GM21737 (cell line): ENCODE data around the gene RUBCNL.

Experiments used
- ATAC-seq: cut with Tn5 transposase; IDR thresholded peaks from one replicate; pipeline ENCODE4 v1.9.1; 2021; ENCODE audit warnings: mild to moderate bottlenecking, moderate library complexity; ENCODE audit not compliant: unreplicated experiment

The RUBCNL gene

DNA sequence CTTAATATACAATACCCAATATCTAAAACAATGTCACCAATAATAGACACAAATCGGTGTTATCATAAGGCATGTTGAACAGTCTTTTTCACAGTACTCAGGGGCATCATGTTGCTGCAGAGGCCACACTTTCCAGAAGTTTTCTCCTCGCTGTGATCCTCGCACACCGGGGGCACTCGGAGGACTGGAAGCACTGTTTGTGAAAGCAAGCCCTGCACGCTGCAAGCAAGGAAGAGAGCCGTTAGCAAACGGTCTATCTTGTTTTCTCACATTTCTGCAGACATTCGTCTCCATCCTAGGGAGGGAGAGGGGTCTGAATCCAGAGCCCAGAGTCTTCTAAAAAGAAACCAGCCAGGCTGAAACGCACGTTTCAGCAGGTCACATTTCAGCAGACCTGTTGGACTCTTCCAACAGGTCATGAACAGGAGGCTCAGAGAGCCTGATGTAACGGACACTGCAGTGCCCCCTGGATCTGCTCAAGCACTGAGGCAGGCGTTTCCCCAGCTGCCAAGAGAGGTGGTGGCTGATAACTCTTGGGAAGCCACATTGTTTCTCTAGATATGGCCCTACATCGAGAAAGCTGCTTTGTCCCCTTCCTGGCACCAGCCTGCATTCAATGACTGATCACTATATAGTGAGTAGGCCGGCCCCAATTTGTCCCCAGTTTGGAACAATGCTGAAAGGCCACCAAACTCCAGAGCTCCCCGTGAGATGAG, 43.6 kb downstream of the RUBCNL start:
- no peak for ATAC-seq

DNA sequence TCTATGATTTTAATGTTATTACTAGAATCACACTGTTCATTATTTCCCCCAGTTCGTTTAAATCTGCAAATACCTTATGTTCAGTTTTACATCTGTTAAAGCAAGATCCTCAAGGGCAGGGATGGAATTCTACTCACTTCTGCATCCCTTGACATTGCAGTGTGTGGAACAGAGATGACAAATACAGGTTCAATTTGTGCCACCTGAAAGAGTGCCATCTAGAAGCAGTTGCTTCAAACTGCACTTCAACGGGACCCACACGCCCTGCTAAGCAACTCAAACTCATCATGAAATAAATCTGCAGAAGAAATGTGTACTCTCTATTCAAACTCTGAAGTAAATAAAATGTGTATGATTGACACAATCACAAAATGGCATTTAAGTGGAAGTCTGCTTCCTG, 44.5 kb downstream of the RUBCNL start:
- no peak for ATAC-seq

DNA sequence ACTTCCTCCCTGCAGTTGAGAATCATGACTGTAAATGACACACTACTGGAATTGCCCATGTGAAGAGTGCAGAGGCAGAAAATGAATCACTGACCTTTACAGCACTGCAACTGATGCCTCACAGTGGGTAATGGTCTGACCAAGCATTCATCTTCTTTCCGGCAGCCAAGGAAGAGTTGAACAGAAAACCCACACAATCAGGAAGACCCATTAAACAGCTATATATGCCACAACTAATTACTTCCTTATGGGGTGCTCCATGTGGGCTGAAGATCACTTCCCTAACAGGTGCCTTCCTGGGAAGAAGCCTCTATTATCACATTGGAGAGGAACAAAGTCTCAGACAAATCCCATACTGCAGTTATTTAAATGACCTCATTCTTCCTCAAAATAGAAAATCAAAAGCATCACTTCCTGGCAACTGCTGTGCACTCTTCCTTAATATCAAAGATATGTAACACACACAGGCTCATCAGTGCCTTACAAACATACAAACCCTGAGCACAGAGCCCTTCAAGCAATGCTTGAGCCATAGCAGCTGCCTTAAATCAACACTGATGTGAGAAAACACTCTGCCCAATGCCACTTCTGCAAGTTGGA, 45.8 kb downstream of the RUBCNL start:
- peak; percentile 65 for ATAC-seq

DNA sequence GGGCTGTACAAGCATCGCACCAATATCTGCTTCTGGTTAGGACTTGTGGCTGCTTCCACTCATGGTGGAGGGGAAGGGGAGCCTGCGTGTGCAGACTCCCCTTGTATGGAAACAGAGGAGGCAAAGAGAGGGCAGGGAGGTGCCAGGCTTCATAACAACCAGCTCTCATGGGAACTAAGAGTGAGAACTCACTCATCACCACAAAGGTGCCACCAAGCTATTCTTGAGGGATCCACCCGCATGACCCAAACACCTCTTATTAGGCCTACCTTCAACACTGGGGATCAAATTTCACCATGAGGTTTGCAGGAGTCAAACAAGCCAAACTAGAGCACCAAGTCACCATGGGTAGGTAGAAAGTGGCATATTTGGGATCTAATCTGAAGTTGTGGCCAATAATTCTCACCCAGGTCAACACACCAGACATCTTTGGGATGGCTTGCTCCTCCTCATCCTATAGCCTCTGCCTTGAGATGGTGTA, 46.4 kb downstream of the RUBCNL start:
- ATAC-seq = no peak

DNA sequence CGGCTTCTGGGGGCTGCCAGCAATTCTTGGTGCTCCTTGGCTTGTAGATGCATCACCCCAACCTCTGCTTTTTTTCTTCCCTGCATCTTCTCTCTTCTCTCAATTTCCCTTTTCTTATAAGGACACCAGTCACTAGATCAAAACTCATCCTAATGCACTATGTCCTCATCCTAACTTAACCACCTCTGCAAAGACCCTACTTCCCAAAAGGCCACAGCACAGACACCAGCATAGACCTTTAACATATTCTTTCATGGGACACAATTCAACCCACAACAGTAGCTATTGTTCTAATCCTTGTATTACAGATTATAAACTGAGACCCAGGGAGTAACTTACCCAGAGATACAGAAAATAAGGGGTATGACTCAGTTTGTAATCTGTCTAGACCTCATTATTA, 47.0 kb downstream of the RUBCNL start:
- ATAC-seq = no peak

DNA sequence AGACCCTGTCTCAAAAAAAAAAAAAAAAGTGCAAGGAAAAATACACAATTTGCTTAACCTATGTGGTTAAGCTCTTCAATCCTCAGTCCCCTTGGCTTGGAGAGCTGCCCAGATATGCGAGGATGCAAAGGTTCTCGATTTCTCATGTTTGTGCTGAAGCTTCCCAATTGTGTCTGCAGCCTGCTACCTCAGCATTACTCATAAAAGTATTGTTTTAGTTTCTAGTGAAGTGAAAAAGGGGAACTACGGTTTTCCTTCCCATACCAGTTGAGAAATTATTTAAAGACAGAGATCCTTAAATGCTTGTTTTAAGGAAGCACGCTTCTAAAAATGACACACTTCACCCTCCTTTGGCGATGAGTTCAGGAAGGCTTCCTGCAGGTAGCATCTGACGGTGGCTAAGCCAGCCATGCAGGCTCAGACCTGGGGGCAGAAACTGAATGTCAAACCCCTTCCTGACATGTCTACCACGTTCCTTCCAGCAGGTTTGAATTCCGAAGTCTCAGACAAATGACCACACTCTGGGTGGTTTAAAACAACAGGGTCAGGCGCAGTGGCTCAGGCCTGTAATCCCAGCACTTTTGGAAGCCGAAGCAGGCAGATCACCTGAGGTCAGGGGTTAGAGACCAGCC, 47.9 kb downstream of the RUBCNL start:
- no peak for ATAC-seq

DNA sequence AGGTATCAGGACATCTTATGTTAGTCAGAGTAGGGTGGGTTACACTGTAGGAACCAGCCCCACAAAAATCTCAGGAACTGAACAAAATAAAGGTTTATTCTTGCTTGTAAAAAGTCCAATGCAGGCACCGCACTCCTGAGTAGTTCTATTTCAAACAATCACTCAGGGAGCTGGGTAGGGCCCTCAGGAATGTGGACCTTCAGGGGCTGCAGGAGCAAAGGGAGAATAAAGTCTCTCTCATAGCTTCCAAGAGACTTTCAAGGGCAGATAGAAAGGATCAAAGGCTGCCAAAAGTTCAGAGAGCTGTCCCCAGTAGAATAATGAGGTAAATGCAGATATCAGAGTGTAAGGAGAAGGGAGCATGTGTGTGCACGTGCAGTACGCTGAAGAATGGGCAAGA, 49.4 kb downstream of the RUBCNL start:
- no peak for ATAC-seq

DNA sequence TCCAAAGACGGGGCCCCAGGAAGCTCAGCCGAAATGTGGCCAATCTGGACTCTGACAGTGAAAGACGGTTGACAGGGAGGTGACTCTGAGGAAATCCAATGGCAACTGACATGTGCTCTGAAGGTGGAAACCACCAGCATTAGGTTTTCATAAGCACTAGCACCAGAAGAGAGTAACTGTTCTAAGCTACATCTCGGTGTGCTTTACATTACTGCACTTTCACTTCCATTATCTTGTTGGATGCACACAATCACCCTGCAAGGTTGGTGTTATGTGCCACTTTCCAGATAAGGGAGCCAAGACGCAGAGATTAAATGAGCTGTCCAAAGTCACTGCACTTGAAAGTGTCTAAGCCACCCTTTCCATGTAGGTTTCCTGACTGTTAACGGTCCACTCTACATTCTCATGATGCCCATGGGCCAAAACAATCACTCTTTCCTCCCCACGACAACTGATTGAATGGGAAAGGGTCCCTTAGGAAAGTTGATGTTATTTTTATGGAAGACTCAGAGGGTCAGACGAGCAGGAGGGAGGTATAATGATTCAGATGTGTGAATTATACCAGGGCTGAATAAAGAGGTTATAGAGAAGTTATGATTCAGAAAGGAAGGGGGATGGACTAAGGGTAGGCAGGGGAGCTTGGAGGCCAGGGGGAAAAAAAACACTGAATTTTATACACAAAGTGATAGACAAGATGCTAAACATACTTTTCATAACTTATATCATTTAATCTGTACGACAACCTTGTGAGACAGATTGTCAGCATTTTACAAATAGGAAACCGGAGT, 52.8 kb downstream of the RUBCNL start:
- no peak for ATAC-seq

DNA sequence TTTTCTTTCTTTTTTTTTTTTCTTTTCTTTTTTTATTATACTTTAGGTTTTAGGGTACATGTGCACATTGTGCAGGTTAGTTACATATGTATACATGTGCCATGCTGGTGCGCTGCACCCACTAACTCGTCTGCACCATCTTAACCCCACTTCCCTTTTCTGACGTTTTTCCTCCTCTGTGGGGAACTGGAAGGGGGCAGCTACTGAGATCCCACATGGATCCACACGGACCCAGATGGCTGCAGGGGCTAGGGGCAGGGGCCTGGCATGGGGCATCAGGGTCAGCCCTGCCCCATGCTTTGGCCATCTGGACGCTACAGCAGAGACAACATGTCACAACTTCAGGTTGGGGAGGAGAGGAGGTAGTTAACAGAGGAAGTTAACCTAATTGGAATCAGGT, 54.3 kb downstream of the RUBCNL start:
- no peak for ATAC-seq

DNA sequence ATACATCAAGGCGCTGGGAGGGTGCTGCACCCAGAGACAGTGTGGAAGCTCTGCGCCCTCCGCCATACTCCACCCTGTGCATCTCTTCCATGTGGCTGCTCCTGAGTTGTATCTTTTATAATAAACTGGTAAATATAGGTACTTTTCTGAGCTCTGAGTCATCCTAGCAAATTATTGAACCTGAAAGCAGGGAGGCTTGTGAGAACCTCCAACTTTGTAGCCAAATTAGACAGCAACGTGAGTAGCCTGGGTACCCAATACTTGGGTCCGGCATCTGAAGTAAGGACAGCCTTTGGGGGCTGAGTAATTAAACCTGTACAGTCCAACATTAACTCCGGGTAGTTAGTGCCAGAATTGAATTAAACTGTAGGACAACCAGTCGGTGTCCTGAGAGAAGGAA, 57.4 kb downstream of the RUBCNL start:
- ATAC-seq = no peak

DNA sequence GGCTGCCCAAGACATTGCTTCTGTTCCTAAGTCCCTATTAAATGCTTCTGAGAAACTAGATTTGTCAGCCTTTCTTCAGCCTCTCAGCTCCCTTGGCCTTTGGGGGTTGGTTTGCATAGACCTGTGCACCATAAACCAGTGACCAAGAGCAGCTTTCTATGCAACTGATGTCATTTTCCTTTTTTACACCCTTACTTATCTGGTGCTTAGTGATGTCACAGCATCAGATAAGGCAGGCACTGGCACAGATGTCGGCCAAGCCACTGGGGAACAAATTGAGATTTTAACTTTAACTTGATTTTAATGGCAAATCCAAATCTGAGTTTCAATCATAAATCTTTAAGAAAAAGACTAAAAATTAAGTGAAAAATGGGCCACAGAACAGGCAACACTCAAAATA, 59.8 kb downstream of the RUBCNL start:
- no peak for ATAC-seq

DNA sequence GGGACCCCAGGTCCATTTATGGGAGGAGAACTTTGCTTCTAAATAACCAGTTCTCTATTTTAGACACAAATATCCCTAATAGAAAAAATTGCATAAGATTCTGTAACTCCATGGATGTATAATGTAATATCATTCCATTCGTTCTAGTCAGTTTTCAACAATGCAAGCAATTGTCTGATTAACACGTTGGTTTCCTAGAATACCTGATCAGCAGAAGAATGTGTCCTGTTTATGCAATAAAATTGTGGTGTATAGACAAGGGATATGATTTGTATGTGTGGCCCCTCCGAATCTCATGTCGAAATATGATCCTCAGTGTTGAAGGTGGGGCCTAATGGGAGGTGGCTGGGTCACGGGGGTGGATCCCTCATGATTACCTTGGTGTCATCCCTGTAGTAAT, 62.1 kb downstream of the RUBCNL start:
- no peak for ATAC-seq

DNA sequence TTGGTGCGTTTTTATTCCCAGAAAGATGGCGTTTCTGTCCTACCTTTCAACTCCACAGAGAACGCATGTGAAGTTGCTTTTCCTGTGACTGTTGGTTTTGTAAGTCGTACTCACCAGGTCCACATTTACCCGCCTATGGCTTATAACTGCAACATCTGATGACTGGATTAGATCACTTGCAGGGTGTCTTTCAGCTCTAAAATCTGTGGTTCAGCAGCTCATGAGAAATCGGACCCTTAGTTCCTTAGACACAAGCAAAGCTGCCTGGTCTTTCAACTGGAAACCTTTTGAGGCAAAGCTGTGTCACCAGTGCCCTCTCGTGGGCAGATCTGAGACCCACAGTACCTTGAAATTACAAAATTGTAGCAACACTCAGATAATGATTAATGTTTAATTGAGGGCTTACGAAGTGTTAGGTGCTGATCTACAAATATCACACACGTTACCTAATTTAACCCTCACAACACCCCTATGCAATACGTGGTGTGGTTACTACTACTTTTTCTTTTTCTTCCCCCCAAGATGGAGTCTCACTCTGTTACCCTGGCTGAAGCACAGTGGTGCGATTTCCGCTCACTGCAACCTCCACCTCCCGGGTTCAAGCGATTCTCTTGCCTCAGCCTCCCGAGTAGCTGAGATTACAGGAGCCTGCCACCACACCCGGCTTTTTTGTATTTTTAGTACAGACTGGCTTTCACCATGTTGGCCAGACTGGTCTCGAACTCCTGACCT, 65.4 kb downstream of the RUBCNL start:
- ATAC-seq = no peak

DNA sequence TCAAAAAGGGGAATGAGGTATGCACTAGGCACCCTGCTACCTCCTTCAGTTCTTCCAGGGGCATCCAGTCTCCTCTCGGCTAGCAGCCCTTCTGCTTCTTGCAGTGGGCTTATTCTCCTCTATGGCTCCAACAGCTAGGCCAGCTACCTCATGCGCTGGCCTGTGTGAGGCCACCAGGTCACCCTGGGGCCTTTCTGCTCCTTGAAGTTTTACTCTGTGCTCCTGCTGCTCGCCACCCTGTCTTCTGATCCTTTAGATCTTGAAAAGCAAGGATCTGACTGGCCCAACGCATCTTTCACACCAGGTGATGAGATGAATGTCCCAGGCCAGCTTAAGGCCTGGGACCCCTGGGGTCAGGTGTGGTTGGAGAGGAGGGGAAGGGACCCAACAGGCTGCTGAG, 66.2 kb downstream of the RUBCNL start:
- no peak for ATAC-seq

DNA sequence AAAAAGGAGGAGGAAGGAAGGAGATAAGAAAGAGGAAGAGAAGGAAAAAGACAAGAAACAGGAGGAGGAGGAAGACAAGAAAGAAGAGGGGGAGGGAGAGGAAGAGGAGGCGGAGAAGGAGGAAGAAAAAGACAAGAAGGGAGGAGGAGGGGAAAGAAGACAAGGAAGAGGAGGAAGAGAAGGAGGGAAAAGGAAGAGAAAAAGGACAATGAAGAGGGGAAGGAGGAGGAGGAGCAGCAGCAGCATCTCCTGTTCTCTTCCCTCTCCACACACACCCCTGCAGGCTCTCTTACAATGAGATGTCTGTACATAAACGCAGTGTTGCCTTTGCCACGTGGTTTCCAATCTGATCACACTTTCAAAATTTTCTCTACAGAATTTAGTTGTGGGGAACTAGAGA, 66.6 kb downstream of the RUBCNL start:
- no peak for ATAC-seq

DNA sequence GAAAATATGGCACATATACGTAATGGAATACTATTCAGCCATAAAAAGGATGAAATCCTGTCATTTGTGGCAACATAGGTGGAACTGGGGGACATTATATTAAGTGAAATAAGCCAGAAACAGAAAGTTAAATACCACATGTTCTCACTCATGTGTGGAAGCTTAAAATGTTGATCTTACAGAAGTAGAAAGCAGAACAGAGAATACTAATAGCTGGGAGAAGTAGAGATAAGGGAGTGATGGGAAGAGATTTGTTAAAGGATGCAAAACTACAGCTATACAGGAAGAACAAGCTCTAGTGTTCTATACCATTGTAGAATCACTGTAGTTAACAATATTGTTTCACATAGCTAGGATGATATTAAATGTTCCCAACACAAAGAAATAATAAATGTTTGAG, 68.1 kb downstream of the RUBCNL start:
- no peak for ATAC-seq

DNA sequence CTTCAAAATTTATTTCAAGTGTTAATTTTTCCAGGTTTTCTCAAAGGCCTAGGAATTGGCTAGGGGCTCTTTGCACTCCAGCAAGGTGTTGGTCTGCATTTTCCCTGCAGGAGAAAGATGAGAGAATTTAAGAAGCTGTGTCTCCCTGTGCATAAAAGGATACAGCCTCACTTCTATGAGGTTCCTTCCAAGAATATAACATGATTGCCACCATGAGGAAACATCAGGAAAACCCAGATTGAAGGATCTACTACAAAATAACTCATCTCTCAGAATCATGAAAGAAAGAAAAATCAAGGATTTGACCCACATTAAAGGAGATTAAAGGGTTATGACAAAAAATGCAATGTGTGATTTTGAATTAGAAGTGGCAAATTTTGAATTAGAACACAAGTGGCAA, 69.9 kb downstream of the RUBCNL start:
- ATAC-seq = no peak

DNA sequence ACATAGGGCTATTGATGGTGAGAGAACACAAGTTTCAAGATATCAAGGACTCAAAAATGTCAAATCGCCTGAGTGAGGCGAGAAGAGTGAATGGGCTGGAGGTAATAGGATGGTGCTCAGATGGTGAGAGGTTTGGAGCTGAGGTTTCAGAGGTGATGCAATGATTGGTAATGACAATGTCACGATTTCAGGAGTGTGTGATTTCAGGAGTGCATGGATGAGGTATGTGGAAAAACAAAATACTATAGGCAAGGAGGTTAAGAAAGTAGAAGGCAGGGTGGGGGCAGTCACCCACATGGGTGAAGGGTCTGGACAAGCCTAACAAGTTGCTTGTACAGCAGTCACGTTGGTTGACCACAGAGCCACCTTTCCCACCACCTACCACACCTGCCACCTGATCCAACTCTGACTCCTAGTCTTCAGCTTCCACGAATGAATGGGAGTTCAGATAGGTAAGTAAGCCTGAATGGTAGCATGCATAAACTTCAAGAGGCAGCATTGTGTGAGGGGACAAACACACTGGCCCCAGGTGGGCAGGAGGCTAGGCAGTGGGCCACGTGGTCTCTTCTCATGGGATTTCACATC, 71.5 kb downstream of the RUBCNL start:
- ATAC-seq = no peak

DNA sequence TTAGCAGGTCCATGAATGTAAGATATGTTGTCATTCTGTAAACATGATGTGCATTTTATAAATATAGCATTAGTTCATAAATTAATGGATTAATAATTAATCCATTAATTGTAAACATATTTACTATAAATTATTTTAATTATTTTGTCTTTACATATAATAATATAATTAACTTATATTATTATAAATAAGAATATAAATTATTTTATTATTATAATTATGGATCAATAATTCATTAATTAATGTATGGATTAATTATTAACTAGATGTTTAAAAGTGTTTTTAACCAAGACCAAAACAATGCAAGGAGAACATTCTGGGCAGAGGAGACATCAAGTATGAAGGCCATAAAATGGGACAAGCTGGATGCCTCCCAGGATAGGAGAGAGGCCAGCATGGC, 72.0 kb downstream of the RUBCNL start:
- ATAC-seq = no peak

DNA sequence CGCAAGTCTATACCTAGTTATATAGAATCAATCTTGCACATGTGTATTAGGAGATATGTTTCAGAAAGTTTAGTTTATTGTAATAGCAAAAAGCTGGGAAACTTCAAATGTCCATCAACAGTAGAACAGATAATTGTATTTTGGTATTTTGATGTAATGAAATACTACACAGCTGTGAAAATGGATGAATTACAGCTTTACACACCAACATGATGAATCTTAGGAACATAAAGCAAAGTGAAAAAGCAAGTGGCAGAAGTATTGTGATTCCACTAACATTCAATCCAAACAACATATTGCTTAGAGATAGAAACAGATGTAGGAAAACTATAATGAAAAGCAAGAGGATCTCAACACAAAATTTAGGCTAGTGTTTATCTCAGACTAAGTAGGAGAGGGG, 72.5 kb downstream of the RUBCNL start:
- no peak for ATAC-seq
